Measurements from ENCODE around the gene MLLT10. TPM values are rescaled to one million over a fixed set of nuclear protein-coding genes. Genes with fewer than 3 reads are reported as not detected.

The MLLT10 gene
- polyA plus RNA-seq, 6 donors from 2014 or later: 3.8 to 7.3 (median 6.6) TPM

GRCh38 chr10:21764466-21765189 is 230.6 kb downstream of the MLLT10 start:
- DNase-seq (no peak), ATAC-seq (ENCODE audit: low read depth in 2 of 2) (no peak)

GRCh38 chr10:21769041-21769440 is 235.0 kb downstream of the MLLT10 start:
- Mint-ChIP-seq H3K9me3 (no peaks in the 10 kb centered on the region), H3K27me3 (no peaks in the 10 kb centered on the region), H3K36me3 (no peaks in the 10 kb centered on the region), H3K4me1 (no peaks in the 10 kb centered on the region), H3K4me3 (no peak overlapping the region), H3K27ac (peak overlapping the region in 1 of 6 donors; percentile 5)
- ATAC-seq (ENCODE audit: low read depth in 2 of 2): no peak
- DNase-seq: no peak

More at GRCh38 chr10:21764466-21765189, 230.6 kb downstream of the MLLT10 start:
- H3K4me1 Mint-ChIP-seq: no peaks in the 10 kb centered on the region
- H3K27me3 Mint-ChIP-seq: no peaks in the 10 kb centered on the region
- no peak overlapping the region for H3K27ac Mint-ChIP-seq
- no peaks in the 10 kb centered on the region for H3K9me3 Mint-ChIP-seq
- H3K4me3 Mint-ChIP-seq: no peak overlapping the region
- H3K36me3 Mint-ChIP-seq: peaks cover 2 to 5% of the 10 kb centered on the region in 2 donors

GRCh38 chr10:21771219-21771618 is 237.2 kb downstream of the MLLT10 start:
- no peaks in the 10 kb centered on the region for H3K36me3 Mint-ChIP-seq
- H3K27ac Mint-ChIP-seq: peak overlapping the region in 1 of 6 donors; percentile 31
- H3K9me3 Mint-ChIP-seq: no peaks in the 10 kb centered on the region
- H3K27me3 Mint-ChIP-seq: no peaks in the 10 kb centered on the region
- no peaks in the 10 kb centered on the region for H3K4me1 Mint-ChIP-seq
- ATAC-seq (ENCODE audit: low read depth in 2 of 2): no peak
- no peak overlapping the region for H3K4me3 Mint-ChIP-seq
- DNase-seq: no peak

GRCh38 chr10:21776883-21777282 is 242.9 kb downstream of the MLLT10 start:
- ATAC-seq (ENCODE audit: low read depth in 2 of 2): no peak
- H3K9me3 Mint-ChIP-seq: peaks cover 0 to 18% (median 12%) of the 10 kb centered on the region in 7 donors
- H3K27ac Mint-ChIP-seq: no peak overlapping the region
- H3K4me3 Mint-ChIP-seq: no peak overlapping the region
- H3K27me3 Mint-ChIP-seq: no peaks in the 10 kb centered on the region
- DNase-seq: no peak
- H3K36me3 Mint-ChIP-seq: peaks cover 10 to 12% of the 10 kb centered on the region in 2 donors
- H3K4me1 Mint-ChIP-seq: no peaks in the 10 kb centered on the region

GRCh38 chr10:21791276-21791675 is 257.2 kb downstream of the MLLT10 start:
- ATAC-seq (ENCODE audit: low read depth in 2 of 2) (no peak), DNase-seq (no peak)
- H3K4me3 Mint-ChIP-seq: no peak overlapping the region
- H3K4me1 Mint-ChIP-seq: no peaks in the 10 kb centered on the region
- no peaks in the 10 kb centered on the region for H3K27me3 Mint-ChIP-seq
- peaks cover 14 to 21% of the 10 kb centered on the region in 2 donors for H3K36me3 Mint-ChIP-seq
- peaks cover 4 to 19% (median 13%) of the 10 kb centered on the region in 7 donors for H3K9me3 Mint-ChIP-seq
- no peak overlapping the region for H3K27ac Mint-ChIP-seq

Other genes with a start within 250 kb of the MLLT10 start
- gene SKIDA1, start 8.6 kb upstream of the MLLT10 start, polyA plus RNA-seq (ENCODE audit: low read depth in 6 of 6): not detected

Data from naive B cell (primary cell).